Stimulated activated CD4-positive, alpha-beta T cell treated with anti-CD3 and anti-CD28 coated beads, TNF-alpha, amount 100 ng/mL, for 24 hours (primary cell): Measurements from ENCODE around the gene SLC8A1.

ENCODE experiments used
- DNase-seq, 3 experiments: peaks; one replicate each; pipeline ENCODE4 v3.0.0-alpha.2; 2020; ENCODE audit warnings: low read depth in 3 of 3

SLC8A1 gene

GRCh38 chr2:40311026-40311425, 140.9 kb downstream of the SLC8A1 start:
- no peak for DNase-seq

- no peak for DNase-seq
Observed at GRCh38 chr2:40310303-40310702, 141.6 kb downstream of the SLC8A1 start.

DNA sequence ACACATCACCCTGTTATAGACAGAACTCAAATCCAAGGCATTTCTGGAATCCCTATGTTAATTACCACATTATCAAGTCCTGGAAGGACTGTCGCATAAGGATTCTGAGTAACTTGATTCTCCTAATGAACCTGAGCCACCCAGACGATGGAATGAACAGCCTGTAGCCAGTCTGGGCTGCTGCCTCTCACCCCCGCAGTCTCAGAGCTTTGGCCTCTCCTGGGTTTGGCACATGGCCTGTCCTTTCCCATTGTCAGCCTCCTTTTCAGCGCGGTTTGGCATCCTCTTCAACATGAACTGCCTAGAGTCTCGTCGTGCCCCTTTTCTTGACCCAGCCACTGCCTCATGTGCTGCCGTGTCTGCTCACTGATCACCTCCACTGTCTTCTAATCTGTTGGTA, 147.6 kb downstream of the SLC8A1 start:
- DNase-seq: no peak

DNA sequence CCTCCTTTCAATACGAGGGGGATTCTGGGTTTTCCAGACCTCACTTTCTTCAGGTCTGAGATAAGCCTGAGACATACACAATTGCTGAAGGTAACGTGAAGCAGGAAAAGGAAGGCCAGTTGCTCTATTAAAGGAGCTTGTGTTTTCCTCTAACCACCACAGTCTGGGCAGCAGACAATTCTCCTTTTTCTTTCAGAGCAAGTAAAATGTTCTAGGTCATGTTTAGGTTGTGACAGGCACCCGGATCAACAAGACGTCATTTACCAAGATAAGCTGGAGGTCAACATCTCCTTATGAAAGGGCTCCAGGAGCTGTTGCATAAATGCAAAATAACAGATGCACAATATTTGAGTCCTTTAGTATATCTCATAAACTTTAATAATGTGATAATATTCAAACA, 148.1 kb downstream of the SLC8A1 start:
- DNase-seq: no peak

DNA sequence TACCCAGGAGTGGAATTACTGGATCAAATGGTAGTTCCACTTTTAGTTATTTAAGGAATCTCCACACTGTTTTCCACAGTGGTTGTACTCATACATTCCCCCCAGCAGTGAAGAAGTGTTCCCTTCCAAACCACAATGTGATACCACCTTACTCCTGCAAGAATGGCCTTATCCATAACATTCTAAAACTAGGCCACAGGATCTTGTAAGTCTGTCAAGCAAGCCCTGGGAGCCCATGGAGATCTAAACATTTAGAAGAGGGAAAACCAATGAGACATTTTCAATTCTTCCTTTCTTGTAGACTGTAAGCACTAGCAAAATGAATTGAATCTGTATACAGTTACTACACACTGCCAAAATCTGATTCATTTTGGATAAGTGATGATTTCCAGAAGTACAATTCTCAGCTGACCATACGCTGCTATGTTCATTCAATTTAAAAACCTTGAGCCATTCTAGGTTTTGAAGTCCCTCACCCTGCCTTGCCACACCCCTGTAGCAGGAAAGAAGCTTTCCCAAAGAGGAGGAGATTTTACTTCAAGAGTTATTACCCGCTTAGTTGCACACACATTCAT, 149.1 kb downstream of the SLC8A1 start:
- DNase-seq: no peak

DNA sequence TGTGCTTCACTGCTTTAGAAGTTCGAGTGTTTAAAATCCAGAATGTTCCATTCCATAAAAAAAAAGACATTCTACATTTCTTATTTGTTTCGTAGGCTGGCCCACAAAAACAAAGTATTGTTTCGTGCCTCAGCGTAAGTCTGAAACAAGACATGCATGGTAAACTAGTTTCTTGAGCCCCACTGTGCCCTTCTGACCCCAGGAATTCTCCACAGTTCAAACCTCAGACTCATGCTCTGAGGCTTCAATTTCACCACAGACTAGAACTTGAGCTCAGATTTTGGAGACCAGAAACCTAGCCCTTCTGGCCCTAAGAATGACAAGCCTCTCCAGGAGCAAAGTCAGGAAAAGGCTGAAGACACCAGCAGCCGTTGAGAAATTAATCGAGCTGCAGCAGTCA, 151.5 kb downstream of the SLC8A1 start:
- DNase-seq: no peak

GRCh38 chr2:40299781-40300180, 152.1 kb downstream of the SLC8A1 start:
- no peak for DNase-seq

DNA sequence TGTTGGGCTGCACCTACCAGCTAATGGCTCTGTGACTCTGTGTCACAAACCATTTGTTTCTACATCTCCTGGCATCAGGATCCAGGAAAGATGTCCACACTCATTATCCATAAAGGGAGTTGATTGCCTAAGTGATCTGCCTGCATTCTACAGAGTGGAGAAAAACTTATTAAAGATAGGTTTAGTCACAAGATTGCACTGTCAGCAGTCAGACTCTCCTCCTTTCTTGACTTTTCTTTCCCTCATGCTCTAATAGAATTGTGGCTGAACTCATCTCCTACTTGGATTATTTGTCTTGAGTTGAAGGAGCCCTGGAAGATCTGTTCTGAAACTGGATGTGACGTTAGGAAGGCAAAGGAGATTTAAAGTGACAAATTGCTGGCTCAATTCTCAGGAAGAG, 152.7 kb downstream of the SLC8A1 start:
- DNase-seq: no peak

DNA sequence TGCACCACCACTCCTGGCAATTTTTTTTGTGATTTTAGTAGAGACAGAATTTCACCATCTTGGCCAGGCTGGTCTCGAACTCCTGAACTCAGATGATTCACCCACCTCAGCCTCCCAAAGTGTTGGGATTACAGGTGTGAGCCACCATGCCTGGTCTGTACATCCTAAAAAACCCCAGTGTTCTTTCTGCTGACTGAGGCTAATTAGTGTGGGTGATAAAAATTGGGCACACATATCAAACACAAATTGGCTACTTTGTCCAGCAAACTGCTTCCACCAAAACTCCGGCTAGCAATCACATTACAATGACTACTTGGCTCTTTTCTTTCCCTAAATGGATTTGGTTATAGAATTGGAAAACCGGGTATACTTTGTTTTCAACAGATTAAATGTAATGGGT, 153.9 kb downstream of the SLC8A1 start:
- no peak for DNase-seq

- DNase-seq: no peak
Observed at GRCh38 chr2:40292291-40292690, 159.6 kb downstream of the SLC8A1 start.

DNA sequence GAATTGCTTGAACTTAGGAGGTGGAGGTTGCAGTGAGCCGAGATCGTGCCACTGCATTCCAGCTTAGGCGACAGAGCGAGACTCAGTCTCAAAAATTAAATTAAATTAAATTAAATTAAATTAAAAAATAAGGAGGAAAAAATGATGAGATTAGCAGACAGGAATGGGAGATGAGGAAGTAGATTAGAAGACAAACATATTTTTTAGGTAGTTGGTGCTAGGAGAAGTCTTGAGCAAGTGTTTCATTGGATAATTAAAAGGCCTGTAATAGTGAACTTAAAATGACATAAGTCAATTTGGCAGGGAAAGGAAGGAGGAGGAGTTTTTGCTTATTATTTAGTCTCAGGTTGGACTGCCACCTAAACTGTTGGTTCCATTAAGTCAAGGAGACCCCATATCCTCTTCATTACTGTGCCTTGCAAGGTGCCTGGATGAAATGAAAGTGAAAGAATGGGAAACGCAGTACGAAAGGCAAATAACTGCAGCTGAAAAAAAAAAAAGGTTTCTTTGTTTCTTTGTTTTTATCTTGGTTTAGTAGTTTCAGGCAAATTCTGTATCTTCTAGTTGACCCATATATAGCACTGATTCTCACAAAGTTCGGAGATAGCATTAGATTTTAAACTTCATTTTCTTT, 162.0 kb downstream of the SLC8A1 start:
- no peak for DNase-seq

GRCh38 chr2:40287773-40288172, 164.1 kb downstream of the SLC8A1 start:
- no peak for DNase-seq

DNA sequence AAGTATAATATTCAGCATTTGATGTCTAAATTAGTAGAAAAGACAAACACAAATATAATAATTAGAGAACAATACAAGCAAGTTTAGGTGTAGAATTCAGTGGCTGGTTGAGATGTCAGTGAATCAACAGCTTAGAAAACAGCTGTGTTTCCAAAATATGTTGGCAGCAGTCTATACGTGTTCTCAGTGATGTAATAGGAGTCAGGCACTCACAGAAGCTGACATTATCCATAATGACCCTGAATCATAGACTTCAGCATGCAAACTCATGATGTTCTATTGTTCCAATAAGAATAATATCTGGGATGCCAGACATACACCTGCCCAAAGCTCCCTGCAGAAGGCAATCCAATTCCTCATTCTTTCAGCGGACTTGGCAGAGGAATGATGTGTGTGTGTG, 164.7 kb downstream of the SLC8A1 start:
- DNase-seq: no peak

DNA sequence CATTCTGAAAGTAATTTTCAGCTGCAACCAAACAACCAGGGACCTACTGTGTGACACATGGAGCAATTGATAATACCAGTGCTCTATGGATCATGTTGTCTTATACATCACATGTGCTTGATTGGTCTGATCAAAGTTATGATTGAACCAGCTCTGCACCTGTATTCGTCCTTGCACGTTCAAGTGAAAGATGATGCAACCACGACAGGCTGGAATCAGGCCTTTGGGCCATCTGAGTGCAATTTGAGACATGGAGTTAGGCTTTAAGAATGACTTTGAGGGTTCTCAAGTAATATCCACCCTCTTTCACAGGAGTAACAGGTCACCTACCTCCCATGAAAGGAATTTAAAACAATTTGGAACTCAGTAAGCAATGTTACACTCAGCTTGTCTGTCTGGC, 165.2 kb downstream of the SLC8A1 start:
- DNase-seq: no peak

DNA sequence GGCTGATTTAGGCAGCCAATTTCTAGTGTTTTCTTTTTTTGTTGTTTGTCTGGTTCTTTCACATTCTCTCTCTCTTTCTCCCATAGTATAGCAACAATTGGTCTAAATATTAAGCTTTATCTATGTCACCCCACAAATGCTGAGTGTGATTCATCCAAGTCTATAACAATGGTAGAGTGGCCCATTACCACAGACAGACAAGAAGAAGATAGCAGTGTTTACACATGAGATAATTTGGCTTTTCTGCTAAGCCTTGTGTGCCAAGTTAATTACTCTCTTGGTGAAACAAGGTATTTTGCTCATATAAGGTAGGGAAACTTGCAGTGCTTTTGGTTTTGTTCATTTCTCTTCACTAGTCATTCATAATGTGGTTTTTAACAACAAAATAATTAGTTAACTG, 166.5 kb downstream of the SLC8A1 start:
- DNase-seq: no peak

GRCh38 chr2:40284797-40285196, 167.1 kb downstream of the SLC8A1 start:
- no peak for DNase-seq

GRCh38 chr2:40283111-40283909, 168.6 kb downstream of the SLC8A1 start:
- no peak for DNase-seq

GRCh38 chr2:40282428-40282827, 169.5 kb downstream of the SLC8A1 start:
- DNase-seq: no peak

- no peak for DNase-seq
Observed at GRCh38 chr2:40281021-40281940, 170.6 kb downstream of the SLC8A1 start.

DNA sequence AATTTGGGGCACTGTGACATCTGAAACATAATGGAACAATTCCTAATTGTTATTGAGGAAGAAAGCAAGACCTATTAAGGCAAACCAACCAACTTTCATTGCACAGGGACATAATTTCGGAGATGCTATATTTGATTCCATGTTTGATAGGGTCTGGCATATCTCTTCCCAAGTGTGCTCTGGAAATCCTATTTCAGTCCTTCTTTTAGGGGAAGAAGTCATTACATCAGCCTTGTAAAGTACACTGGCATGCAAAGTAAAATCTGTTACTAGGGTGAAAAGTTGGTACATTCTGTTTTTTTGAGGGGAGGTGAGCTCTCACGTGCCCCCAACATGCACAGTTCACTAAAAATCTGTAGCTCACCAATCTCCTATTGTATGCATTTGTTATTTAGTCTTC, 172.4 kb downstream of the SLC8A1 start:
- DNase-seq: no peak

GRCh38 chr2:40279001-40279400, 172.9 kb downstream of the SLC8A1 start:
- no peak for DNase-seq

DNA sequence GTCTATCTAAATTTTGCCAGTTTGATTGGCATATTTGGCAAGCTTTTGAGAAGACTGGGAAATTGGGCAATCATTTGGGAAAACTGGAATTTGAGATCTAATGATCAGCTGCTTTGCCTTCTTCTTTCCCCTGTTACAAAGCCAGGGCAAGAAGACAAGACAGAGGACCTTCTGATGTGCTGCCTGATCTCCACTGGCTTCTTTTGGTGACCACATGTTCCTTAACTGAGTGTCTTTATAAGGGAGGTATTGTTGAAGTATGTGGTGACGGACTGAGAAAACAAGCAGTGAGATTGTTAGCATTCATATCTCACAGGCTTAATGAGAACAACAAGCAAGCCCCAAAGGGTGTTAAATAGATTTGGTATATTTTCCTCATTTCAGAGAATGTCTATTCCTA, 175.8 kb downstream of the SLC8A1 start:
- no peak for DNase-seq
